ENCODE measurements around the gene FOS.

DNA sequence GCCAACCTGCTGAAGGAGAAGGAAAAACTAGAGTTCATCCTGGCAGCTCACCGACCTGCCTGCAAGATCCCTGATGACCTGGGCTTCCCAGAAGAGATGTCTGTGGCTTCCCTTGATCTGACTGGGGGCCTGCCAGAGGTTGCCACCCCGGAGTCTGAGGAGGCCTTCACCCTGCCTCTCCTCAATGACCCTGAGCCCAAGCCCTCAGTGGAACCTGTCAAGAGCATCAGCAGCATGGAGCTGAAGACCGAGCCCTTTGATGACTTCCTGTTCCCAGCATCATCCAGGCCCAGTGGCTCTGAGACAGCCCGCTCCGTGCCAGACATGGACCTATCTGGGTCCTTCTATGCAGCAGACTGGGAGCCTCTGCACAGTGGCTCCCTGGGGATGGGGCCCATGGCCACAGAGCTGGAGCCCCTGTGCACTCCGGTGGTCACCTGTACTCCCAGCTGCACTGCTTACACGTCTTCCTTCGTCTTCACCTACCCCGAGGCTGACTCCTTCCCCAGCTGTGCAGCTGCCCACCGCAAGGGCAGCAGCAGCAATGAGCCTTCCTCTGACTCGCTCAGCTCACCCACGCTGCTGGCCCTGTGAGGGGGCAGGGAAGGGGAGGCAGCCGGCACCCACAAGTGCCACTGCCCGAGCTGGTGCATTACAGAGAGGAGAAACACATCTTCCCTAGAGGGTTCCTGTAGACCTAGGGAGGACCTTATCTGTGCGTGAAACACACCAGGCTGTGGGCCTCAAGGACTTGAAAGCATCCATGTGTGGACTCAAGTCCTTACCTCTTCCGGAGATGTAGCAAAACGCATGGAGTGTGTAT lies 2.4 kb downstream of the FOS start:
- TF ChIP-seq POLR2A (IDR thresholded peaks at IDR 0.05; ENCODE audit: control extremely low read depth in 1 of 2, low read depth in 2 of 2, low read length in 2 of 2) (peak; percentile 62 to 80), POLR2AphosphoS5 (IDR thresholded peaks at IDR 0.05; ENCODE audit: low read depth, low read length) (peak; percentile 71), SIN3A (conservative IDR thresholded peaks at IDR 0.05 in 1 of 2, IDR thresholded peaks at IDR 0.05 in 1 of 2; ENCODE audit: low read depth in 1 of 2, low read length in 2 of 2) (no peak), CHD2 (IDR thresholded peaks at IDR 0.05; ENCODE audit: low read length) (no peak), SP2 (IDR thresholded peaks at IDR 0.05; ENCODE audit: low read length) (no peak), GTF2F1 (IDR thresholded peaks at IDR 0.05; ENCODE audit: borderline replicate concordance, low read depth, low read length) (no peak), ATF3 (IDR thresholded peaks at IDR 0.05; ENCODE audit: insufficient read depth, low read depth, low read length) (no peak), RAD21 (IDR thresholded peaks at IDR 0.05 in 1 of 2, conservative IDR thresholded peaks at IDR 0.05 in 1 of 2; ENCODE audit: low read depth in 2 of 2, low read length in 2 of 2) (no peak), CREB1 (IDR thresholded peaks at IDR 0.05) (no peak)
- TF ChIP-seq, protein P1, sequence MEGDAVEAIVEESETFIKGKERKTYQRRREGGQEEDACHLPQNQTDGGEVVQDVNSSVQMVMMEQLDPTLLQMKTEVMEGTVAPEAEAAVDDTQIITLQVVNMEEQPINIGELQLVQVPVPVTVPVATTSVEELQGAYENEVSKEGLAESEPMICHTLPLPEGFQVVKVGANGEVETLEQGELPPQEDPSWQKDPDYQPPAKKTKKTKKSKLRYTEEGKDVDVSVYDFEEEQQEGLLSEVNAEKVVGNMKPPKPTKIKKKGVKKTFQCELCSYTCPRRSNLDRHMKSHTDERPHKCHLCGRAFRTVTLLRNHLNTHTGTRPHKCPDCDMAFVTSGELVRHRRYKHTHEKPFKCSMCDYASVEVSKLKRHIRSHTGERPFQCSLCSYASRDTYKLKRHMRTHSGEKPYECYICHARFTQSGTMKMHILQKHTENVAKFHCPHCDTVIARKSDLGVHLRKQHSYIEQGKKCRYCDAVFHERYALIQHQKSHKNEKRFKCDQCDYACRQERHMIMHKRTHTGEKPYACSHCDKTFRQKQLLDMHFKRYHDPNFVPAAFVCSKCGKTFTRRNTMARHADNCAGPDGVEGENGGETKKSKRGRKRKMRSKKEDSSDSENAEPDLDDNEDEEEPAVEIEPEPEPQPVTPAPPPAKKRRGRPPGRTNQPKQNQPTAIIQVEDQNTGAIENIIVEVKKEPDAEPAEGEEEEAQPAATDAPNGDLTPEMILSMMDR (IDR thresholded peaks at IDR 0.05; ENCODE audit: control extremely low read depth in 1 of 3, insufficient read depth in 1 of 3, low read depth in 1 of 3, low read length in 3 of 3) = no peak
